SK-N-SH (cell line): ENCODE results near the gene MACROD1. TPM values are rescaled to one million over a fixed set of nuclear protein-coding genes. Genes with fewer than 3 reads are reported as not detected.

ENCODE experiments used
- CTCF ChIA-PET: fragments of 300-600, 350-600 bp; formaldehyde crosslinking; extraction: SDS; loops from one replicate; lab custom pipeline; 2021; lab: Yijun Ruan, JAX
- POLR2A ChIA-PET: fragments of 350-600 bp; sonication (Branson Sonifier 250); formaldehyde crosslinking; extraction: SDS; loops from one replicate; lab custom pipeline; 2020; ENCODE audit warnings: antibody characterized with exemption, inconsistent platforms; lab: Yijun Ruan, JAX
- DNase-seq: peaks from one replicate; pipeline ENCODE4 v3.0.0; 2012
- H2AFZ ChIP-seq: fragments of 200-600 bp; sonication (generic); 2 replicates; pipeline ENCODE4 v1.8.1; 2016; ENCODE audit warnings: antibody characterized with exemption, mild to moderate bottlenecking, low read depth
- H3F3A ChIP-seq: fragments of 200-600 bp; sonication (generic); replicated peaks from 2 replicates; pipeline ENCODE3; 2016; ENCODE audit warnings: antibody characterized with exemption, mild to moderate bottlenecking; ENCODE audit not compliant: insufficient read depth
- H3K27ac ChIP-seq, 2 experiments: fragments of 200-500 bp in 1 of 2; fragments of 200-600 bp in 1 of 2; sonication (Bioruptor generic) in 1 of 2; sonication (generic), shearing (Covaris generic) in 1 of 2; 2 replicates each; pipeline versions ENCODE4 v1.5.1 to v1.6.1; 2014 to 2016; ENCODE audit warnings: low read depth in 2 of 2, inconsistent platforms in 1 of 2, low read length in 1 of 2, mild to moderate bottlenecking in 1 of 2, mixed read lengths in 1 of 2
- H3K27me3 ChIP-seq: fragments of 200-600 bp; sonication (generic), shearing (Covaris generic); 2 replicates; pipeline ENCODE4 v1.6.1; 2016; ENCODE audit warnings: mixed run types; ENCODE audit not compliant: insufficient read depth
- H3K36me3 ChIP-seq, 2 experiments: fragments of 200-500 bp in 1 of 2; fragments of 200-600 bp in 1 of 2; sonication (Bioruptor generic) in 1 of 2; sonication (generic) in 1 of 2; replicated peaks in 1 of 2; 2 replicates each; pipeline versions ENCODE3 to v1.5.1; 2014 to 2016; ENCODE audit warnings: low read length in 1 of 2, mild to moderate bottlenecking in 1 of 2; ENCODE audit not compliant: insufficient read depth in 2 of 2, control insufficient read depth in 1 of 2
- H3K4me1 ChIP-seq, 2 experiments: fragments of 200-500 bp in 1 of 2; fragments of 200-600 bp in 1 of 2; sonication (Bioruptor generic) in 1 of 2; sonication (generic), shearing (Covaris generic) in 1 of 2; 2 replicates each; pipeline versions ENCODE4 v1.5.1 to v1.6.1; 2014 to 2016; ENCODE audit warnings: low read depth in 1 of 2, low read length in 1 of 2, mixed run types in 1 of 2; ENCODE audit not compliant: insufficient read depth in 2 of 2, control insufficient read depth in 1 of 2
- H3K4me2 ChIP-seq: fragments of 200-600 bp; sonication (generic), shearing (Covaris generic); 2 replicates; pipeline ENCODE4 v1.6.1; 2017; ENCODE audit warnings: mixed run types
- H3K4me3 ChIP-seq, 2 experiments: fragments of 200-500 bp in 1 of 2; fragments of 200-600 bp in 1 of 2; sonication (Bioruptor generic) in 1 of 2; sonication (generic), shearing (Covaris generic) in 1 of 2; 2 replicates each; pipeline versions ENCODE4 v1.5.1 to v1.8.1; 2014 to 2016; ENCODE audit warnings: low read depth in 2 of 2, inconsistent platforms in 1 of 2, low read length in 1 of 2, mild to moderate bottlenecking in 1 of 2, mixed read lengths in 1 of 2, moderate library complexity in 1 of 2
- H3K79me2 ChIP-seq: fragments of 200-600 bp; sonication (generic); 2 replicates; pipeline ENCODE4 v1.8.1; 2017; ENCODE audit warnings: mild to moderate bottlenecking; ENCODE audit not compliant: insufficient read depth
- H3K9ac ChIP-seq: fragments of 200-600 bp; sonication (generic); 2 replicates; pipeline ENCODE4 v1.6.1; 2017; ENCODE audit warnings: mixed run types
- H3K9me2 ChIP-seq: fragments of 200-600 bp; sonication (generic); 2 replicates; pipeline ENCODE4 v1.6.1; 2017; ENCODE audit warnings: mixed run types
- H3K9me3 ChIP-seq: fragments of 200-600 bp; sonication (generic); 2 replicates; pipeline ENCODE4 v1.6.1; 2017; ENCODE audit warnings: mixed run types, mild to moderate bottlenecking, moderate library complexity
- H4K20me1 ChIP-seq: fragments of 200-600 bp; sonication (generic); 2 replicates; pipeline ENCODE4 v1.6.1; 2017; ENCODE audit warnings: mild to moderate bottlenecking, mixed run types; ENCODE audit not compliant: insufficient read depth
- FOSL2 ChIP-seq: IDR thresholded peaks from 2 replicates; pipeline ENCODE4 v1.4.0; 2012; ENCODE audit warnings: low read depth, mild to moderate bottlenecking, moderate library complexity, borderline replicate concordance
- GABPA ChIP-seq: IDR thresholded peaks from 2 replicates; pipeline ENCODE4 v1.4.0; 2012; ENCODE audit warnings: low read depth, mild to moderate bottlenecking
- JUND ChIP-seq: IDR thresholded peaks from 2 replicates; pipeline ENCODE4 v1.4.0; 2012
- MEF2A ChIP-seq: IDR thresholded peaks from 2 replicates; pipeline ENCODE4 v1.4.0; 2012; ENCODE audit warnings: low read depth, borderline replicate concordance
- MXI1 ChIP-seq: IDR thresholded peaks from 2 replicates; pipeline ENCODE4 v1.6.1; 2012; ENCODE audit warnings: mild to moderate bottlenecking, low read depth, low read length, improper control_type of control experiment
- NFIC ChIP-seq: IDR thresholded peaks from 2 replicates; pipeline ENCODE4 v1.4.0; 2012; ENCODE audit warnings: borderline replicate concordance
- RAD21 ChIP-seq: IDR thresholded peaks from 2 replicates; pipeline ENCODE4 v1.6.1; 2012; ENCODE audit warnings: mild to moderate bottlenecking, low read length
- RXRA ChIP-seq: IDR thresholded peaks from 2 replicates; pipeline ENCODE4 v1.4.0; 2012; ENCODE audit warnings: low read depth, mild to moderate bottlenecking, borderline replicate concordance
- SIN3A ChIP-seq: IDR thresholded peaks from 2 replicates; pipeline ENCODE4 v1.6.1; 2012; ENCODE audit warnings: low read depth, mild to moderate bottlenecking, low read length, moderate library complexity, borderline replicate concordance
- SMC3 ChIP-seq: IDR thresholded peaks from 2 replicates; pipeline ENCODE4 v1.6.1; 2012; ENCODE audit warnings: low read depth, low read length, improper control_type of control experiment
- TCF12 ChIP-seq: IDR thresholded peaks from 2 replicates; pipeline ENCODE4 v1.4.0; 2012
- TEAD4 ChIP-seq: IDR thresholded peaks from 2 replicates; pipeline ENCODE4 v1.4.0; 2012; ENCODE audit warnings: mild to moderate bottlenecking, borderline replicate concordance; ENCODE audit not compliant: insufficient read depth
- WGBS: methylation state at CpG from one replicate; pipeline ENCODE4 v1.1.6; 2017; ENCODE audit warnings: low lambda C conversion rate; 5-methylcytosine and 5-hydroxymethylcytosine counted together
- polyA plus RNA-seq, 3 experiments: library from polyadenylated mRNA; depleted of rRNA; stranded (reverse); fragments of >200 nt; gene quantifications; 2 replicates each; pipeline ENCODE4 v1.2.3, GENCODE V29; 2012
- TF ChIP-seq, protein P1 (sequence below): fragments of 150-350 bp; IDR thresholded peaks from 2 replicates; pipeline ENCODE4 v1.6.1; 2016; ENCODE audit warnings: mild to moderate bottlenecking, low read depth, low read length
- TF ChIP-seq, protein P2 (sequence below): IDR thresholded peaks from 2 replicates; pipeline ENCODE4; 2012
- TF ChIP-seq, protein P3 (sequence below): fragments of 200-600 bp; sonication (generic); IDR thresholded peaks from 2 replicates; pipeline ENCODE4 v1.6.1; 2017; ENCODE audit warnings: antibody characterized with exemption, mild to moderate bottlenecking, moderate library complexity

MACROD1 gene
- polyA plus RNA-seq, 1 of the 3 experiments (the other 2 are of a cell fraction), result 49.1 TPM

DNA sequence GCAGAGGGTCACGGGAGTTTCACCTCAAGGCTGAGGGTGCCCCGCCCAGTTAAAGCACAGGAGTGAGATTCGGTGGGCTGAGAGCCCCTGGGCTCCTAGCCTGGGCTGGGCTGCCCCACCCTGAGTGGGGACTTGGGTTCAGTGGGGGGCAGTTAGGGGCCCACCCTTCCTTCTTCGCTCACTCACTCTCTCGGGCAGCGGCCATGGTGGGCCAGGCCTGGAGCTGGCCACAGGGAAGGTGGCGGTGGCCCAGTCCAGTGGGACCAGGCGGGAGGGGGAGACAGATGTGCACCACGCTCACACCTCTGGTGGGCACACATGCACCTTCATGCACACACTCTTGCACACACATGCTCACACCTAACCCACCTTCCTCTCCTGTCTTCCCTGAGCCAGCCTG lies 124.1 kb downstream of the MACROD1 start:
- TF ChIP-seq RXRA (no peak), GABPA (no peak), MXI1 (no peak)
- Histone ChIP-seq H3F3A (no peaks in the 10 kb centered on the region), H3K9ac (no peak overlapping the region), H3K4me1 (peaks cover 0 to 86% of the 10 kb centered on the region in 2 experiments; a peak in 1 of 4 replicates), H4K20me1 (0 out of 2 replicates have a peak, but pooled peaks cover 3% of the 10 kb centered on the region), H3K4me3 (no peak overlapping the region), H2AFZ (no peak overlapping the region), H3K79me2 (no peaks in the 10 kb centered on the region), H3K9me3 (no peaks in the 10 kb centered on the region), H3K36me3 (no peaks in the 10 kb centered on the region), H3K27me3 (no peaks in the 10 kb centered on the region), H3K4me2 (no peak overlapping the region), H3K27ac (peak overlapping the region in 1 of 2 experiments; percentile 65; a peak in 1 of 4 replicates), H3K9me2 (no peaks in the 10 kb centered on the region)
- CTCF ChIA-PET, result interaction anchor here (1.1 to 11.1 kb wide), 11 partner anchors 10 to 122 kb away, joined by 3 to 207 read pairs (median 4); no protein-coding TSS in a partner anchor
- no peak for DNase-seq
- WGBS, result 96% methylated on average over 6 of the region's 9 CpGs
- POLR2A ChIA-PET, result interaction anchor here (0.9 kb wide), 1 partner anchor 36 kb away, joined by 3 read pairs; no protein-coding TSS in a partner anchor

DNA sequence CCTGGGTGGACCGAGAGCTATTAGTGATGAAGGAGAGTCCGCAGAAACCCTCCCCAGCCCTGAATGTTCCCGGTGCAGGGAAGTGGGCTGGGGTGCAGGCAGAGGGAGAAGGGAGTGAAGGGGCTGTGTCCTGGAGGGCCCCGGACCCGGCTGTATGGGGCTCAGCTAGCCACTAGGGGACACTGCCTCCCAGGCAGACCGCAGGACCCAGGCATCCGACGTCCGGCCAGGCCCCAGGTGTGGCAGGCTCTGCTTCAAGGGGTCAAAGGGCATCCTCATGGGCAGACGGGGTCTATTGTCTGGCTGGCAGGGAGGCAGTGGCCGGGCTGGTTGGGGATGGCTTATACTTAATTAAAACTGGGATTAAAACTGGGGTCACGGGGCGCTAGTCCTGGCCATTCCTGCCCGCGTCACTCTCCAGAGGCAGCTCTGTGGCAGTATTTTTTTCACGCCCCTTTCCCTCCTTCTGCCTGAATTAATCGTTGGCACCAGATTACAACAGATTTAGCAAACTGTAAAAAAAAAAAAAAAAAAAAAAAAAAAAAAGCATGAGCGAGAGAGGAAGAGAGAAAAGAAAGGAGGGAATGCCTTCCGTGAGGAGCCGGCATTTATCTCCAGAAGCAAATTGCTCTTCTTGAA lies 125.1 kb downstream of the MACROD1 start:
- no peak for TF ChIP-seq FOSL2
- peak; percentile 74 for TF ChIP-seq SMC3
- no peak for TF ChIP-seq MEF2A
- peak; percentile 81 for TF ChIP-seq RAD21
- TF ChIP-seq, protein P1, sequence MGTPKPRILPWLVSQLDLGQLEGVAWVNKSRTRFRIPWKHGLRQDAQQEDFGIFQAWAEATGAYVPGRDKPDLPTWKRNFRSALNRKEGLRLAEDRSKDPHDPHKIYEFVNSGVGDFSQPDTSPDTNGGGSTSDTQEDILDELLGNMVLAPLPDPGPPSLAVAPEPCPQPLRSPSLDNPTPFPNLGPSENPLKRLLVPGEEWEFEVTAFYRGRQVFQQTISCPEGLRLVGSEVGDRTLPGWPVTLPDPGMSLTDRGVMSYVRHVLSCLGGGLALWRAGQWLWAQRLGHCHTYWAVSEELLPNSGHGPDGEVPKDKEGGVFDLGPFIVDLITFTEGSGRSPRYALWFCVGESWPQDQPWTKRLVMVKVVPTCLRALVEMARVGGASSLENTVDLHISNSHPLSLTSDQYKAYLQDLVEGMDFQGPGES, result no peak
- TF ChIP-seq NFIC, result no peak
- TF ChIP-seq, protein P2, sequence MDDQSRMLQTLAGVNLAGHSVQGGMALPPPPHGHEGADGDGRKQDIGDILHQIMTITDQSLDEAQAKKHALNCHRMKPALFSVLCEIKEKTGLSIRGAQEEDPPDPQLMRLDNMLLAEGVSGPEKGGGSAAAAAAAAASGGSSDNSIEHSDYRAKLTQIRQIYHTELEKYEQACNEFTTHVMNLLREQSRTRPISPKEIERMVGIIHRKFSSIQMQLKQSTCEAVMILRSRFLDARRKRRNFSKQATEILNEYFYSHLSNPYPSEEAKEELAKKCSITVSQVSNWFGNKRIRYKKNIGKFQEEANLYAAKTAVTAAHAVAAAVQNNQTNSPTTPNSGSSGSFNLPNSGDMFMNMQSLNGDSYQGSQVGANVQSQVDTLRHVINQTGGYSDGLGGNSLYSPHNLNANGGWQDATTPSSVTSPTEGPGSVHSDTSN, result no peak
- no peak for TF ChIP-seq TEAD4
- TF ChIP-seq TCF12, result no peak
- no peak for TF ChIP-seq SIN3A
- no peak for TF ChIP-seq JUND
- TF ChIP-seq, protein P3, sequence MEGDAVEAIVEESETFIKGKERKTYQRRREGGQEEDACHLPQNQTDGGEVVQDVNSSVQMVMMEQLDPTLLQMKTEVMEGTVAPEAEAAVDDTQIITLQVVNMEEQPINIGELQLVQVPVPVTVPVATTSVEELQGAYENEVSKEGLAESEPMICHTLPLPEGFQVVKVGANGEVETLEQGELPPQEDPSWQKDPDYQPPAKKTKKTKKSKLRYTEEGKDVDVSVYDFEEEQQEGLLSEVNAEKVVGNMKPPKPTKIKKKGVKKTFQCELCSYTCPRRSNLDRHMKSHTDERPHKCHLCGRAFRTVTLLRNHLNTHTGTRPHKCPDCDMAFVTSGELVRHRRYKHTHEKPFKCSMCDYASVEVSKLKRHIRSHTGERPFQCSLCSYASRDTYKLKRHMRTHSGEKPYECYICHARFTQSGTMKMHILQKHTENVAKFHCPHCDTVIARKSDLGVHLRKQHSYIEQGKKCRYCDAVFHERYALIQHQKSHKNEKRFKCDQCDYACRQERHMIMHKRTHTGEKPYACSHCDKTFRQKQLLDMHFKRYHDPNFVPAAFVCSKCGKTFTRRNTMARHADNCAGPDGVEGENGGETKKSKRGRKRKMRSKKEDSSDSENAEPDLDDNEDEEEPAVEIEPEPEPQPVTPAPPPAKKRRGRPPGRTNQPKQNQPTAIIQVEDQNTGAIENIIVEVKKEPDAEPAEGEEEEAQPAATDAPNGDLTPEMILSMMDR, result peak; percentile 49
- CTCF ChIA-PET, result interaction anchor here (0.6 to 11.1 kb wide), 26 partner anchors 9 to 272 kb away, joined by 3 to 207 read pairs (median 4); partner anchors contain the start of gene ZFTA
- Histone ChIP-seq H3K79me2 (no peaks in the 10 kb centered on the region), H3K9me2 (no peaks in the 10 kb centered on the region), H3K9ac (no peak overlapping the region), H3K4me1 (peaks cover 0 to 75% of the 10 kb centered on the region in 2 experiments; a peak in 1 of 4 replicates), H3K9me3 (no peaks in the 10 kb centered on the region), H4K20me1 (0 out of 2 replicates have a peak, but pooled peaks cover 3% of the 10 kb centered on the region), H3K4me2 (no peak overlapping the region), H2AFZ (no peak overlapping the region), H3K36me3 (no peaks in the 10 kb centered on the region), H3K27ac (peak overlapping the region in 1 of 2 experiments; percentile 70; a peak in 2 of 4 replicates), H3F3A (no peaks in the 10 kb centered on the region), H3K27me3 (no peaks in the 10 kb centered on the region), H3K4me3 (no peak overlapping the region)
- DNase-seq, result peak; percentile 81
- POLR2A ChIA-PET, result interaction anchor here (0.5 to 1.8 kb wide), 6 partner anchors 18 to 108 kb away, joined by 3 to 7 read pairs (median 3); partner anchors contain the start of gene COX8A
- 82% methylated on average over 14 of the region's 20 CpGs for WGBS
